Superior temporal gyrus (tissue), 1 donor: ENCODE results near the gene TTLL12.
A peak's percentile ranks its signal among the peaks of the same experiment; 100 is the strongest.

Experiments
- DNase-seq: peaks from one replicate; pipeline ENCODE4 v3.0.0-alpha.2; 2016; ENCODE audit errors: extremely low spot score

TTLL12 gene

DNA sequence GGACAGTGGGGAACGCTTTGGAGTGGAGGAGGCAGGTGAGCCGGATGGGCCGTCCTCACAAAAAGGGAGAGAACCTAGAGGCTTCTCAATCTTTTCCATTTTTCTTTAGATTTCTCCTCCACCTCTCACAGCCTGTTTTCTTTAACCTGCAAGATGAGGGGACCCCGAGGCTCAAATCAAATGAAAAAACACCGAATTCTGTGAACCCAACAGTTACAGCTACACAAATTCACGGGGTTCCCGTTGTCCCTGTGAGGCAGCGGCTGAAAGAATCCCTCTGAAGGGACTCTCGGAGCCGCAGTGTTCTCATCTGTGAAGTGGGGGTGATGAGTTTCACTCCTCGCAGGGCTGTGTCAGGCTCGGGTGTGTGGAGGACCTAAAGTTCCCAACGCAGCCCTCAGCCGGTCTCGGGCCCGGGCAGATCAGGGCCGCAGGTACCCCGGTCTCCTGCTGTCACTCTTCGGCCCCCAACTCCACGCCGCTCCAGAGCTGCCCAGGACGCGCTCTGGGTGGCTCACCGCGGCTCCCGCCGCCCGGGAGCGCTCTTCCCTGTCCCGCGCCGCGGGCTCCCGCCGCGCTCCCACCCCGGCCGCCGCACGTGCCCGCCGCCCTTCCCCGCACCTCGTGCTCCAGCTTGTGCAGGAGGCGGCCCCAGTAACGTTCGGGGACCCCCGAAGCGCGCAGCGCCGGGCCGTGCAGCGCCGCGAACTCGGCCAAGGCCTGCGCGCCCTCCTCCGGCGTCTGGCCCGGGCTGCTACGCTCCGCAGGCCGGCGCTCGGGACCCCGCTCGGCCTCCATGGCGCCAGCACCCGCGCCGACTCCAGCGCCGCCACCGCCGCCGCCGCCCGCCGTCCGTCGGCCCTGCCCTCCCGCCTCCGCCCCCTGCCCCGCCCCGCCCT is at the start of gene TTLL12:
Gene TTLL12, minus strand, starts transcription at position 863 of the 899 bp plus-strand sequence. Its CDS starts 65 bp downstream, at position 798.
- peak; percentile 27 for DNase-seq

DNA sequence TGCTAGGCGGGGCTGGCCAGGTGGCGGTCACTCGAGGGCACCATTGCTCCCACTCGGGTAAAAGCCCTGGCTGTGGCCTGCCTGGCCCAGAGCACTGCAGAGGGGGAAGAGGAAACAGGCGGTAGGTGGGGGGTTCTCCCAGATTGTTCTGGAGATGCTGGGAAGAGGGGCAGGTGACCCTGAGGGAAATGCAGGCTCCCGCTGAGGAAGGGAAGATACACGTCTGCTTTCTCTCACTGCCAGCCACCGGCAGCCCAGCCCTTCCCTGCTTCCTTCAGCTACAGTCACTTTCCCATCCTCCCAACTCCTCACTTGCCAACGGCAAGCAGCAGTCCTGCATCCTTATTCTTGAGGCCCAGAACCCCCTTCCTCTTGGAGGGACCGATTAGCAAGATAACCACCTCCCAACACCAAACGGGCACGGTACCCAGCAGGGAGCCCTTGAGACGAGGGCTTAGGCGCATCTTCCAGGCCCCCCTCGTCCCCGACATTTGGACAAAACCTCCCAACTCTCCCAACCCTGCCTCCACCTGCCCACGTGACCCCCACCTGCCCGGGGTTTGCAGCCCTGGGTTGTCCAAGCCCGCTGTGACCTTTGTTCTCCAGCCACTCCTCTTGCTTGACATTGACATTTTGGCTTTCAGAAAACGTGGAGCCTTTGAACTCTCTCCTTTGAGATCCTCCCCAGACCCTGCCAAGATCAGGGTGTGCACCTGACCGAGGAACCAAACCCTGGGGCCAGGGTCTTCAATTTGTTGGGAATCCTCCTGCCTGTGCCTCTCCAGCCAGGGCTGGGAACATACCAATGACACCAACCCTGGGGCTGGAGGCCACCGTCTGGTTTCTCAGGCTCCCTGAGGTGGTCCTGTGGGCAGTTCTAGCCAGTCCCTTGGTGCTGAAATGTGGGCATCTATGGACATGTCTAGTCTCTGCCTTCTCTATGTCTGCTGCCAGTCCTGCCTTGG is 48.8 kb upstream of the TTLL12 start:
- DNase-seq, result no peak

GRCh38 chr22:43234264-43234988 is 47.5 kb upstream of the TTLL12 start:
- no peak for DNase-seq

GRCh38 chr22:43233529-43233928 is 46.6 kb upstream of the TTLL12 start:
- DNase-seq, result no peak

DNA sequence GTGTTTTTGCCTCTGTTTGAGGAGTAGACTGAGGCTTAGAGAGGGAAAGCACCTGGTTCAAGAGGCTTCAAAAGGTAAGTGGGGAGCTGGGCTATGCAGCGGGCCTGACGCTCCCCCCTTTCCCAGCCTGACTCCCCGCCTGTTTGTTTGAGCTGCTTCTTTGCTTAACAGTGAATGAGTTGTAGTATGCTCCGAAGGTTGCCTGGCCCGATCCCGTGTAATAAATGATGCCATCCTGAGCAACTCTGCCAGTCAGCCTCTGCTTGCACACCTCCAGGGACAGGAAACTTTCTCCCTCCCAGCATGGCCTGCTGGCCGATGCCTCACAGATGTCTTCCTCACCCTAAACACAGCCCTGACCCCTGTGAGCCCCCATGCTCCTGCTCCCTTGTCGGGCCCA is 45.5 kb upstream of the TTLL12 start:
- no peak for DNase-seq

DNA sequence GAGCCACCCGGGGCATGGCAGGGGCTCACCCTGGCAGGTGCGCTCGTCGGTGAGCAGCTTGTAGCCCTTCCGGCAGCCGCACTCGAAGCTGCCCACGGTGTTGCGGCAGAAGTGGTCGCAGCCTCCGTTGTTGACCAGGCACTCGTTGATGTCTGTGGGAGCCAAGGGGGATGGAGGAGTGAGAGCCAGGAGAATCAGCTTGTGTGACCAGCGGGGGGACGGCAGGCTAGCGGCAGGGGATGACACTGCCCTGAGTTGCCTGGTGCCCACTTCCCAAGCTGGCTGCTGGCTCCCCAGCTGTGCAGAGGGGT is 44.7 kb upstream of the TTLL12 start:
- no peak for DNase-seq

DNA sequence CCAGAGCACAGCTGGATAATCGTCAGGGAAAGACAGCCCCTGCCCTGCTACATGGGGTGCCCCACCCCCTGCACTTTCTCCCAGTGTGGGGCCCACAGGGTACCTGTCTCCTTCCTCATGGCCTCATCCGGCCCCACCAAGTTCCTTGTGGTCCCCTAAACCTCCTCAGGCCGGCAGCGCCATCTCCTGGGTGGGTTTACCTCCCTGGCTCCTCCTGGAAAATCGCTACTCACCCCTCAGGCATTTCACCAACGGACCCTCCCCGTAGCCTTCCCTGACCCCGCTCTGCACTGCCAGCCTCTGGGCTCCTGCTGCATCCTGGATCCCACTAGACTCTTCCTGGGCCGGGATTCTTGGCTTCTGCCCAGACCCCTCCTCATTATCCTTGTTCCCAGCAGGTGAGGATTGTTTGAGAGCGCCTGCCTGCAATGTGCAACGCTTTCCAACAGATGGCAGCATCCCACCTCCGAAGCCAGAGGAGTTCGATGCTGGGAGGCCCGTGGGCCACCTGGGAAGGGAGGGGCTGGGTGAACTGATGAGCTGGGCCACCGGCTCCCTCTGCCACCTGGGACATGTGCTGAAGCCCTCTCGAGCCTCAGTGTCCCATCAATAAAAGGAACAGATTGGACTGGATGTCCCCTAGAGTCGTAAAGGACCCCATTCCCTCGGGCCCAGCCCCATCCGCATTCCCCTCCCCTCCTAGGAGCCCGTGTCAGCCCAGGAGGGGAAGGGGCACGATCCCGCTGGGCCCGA is 44.2 kb upstream of the TTLL12 start:
- peak; percentile 43 for DNase-seq

DNA sequence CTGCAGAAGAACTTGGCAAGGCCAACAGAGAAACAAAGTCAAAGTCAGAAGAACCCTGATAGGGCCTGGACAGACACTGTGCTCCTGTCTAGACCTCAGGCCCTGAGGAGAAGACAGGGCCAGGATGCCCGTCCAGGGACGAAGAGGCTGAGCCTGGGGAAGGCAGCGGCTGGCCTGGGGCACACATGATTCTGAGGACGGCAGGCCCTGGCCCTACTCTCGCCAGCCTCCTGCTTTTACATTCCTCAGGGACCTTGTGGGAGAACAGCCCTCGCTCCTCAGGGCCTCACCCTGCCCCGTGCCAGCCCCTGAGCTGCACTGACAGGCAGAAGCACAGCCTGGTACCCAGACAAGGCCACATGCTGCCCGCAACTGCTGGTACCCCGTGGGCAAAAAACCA is 43.6 kb upstream of the TTLL12 start:
- DNase-seq, result no peak

DNA sequence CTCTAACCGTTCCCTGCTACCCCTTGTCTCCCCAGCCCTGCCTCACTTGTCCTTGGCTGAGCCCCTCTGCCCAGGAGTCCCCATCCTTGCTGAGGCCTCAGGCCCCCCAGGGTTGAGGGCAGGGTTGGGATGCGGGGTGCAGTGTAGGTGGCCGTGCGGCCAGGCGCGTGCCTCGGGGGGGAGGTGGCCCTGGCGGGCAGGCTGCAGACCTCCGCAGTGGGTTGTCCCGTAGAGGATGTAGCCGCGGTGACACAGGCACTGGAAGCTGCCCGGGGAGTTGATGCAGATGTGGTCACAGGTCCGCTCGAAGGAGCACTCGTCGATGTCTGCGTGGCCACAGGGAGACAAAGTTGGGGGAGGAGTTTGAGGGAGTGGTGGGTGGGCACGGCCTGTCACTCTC is 41.9 kb upstream of the TTLL12 start:
- no peak for DNase-seq

DNA sequence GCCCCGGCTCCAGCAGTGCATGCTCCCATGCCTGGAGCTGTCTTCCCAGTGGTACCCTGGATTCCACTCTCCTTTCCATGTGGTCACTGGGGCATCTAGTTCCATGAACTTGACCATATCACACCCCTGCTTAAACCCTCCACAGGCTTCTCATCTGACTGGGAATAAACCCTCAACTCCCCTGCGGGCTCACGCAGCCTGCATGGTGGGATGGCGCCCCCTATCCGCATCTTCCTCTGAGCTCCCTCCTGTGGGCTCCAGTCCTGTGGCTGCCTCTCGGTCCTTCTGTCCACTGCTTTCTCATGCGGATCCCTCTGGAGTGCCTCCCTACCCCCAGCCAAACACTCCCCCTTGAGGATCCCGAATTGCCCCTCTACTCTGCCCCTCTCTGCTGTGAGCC is 41.4 kb upstream of the TTLL12 start:
- DNase-seq, result no peak

- no peak for DNase-seq
Measured at GRCh38 chr22:43227239-43227630, 40.3 kb upstream of the TTLL12 start.

GRCh38 chr22:43226377-43227238 is 39.7 kb upstream of the TTLL12 start:
- no peak for DNase-seq

- DNase-seq, result no peak
Measured at GRCh38 chr22:43225609-43226008, 38.7 kb upstream of the TTLL12 start.

GRCh38 chr22:43222987-43223386 is 36.1 kb upstream of the TTLL12 start:
- no peak for DNase-seq

GRCh38 chr22:43222262-43222661 is 35.3 kb upstream of the TTLL12 start:
- no peak for DNase-seq

GRCh38 chr22:43220625-43221380 is 33.9 kb upstream of the TTLL12 start:
- no peak for DNase-seq

DNA sequence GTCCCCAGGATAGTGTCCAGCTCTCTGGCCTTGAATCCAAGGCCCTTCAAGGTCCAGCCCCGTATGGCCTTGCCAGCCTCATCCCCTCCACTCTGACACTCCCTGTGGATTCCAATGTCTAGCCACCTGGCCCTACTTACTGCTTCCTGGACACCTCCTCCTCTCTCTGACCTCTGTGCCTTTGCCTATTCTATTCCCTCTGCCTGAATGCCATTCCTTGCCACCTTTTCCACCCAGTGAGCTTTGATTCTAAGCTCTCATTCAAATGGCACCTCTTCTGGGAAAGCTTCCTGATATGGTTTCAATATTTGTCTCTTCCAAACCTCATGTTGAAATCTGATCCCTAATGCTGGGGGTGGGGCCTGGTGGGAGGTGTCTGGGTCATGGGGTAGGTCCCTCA is 31.9 kb upstream of the TTLL12 start:
- DNase-seq, result no peak

DNA sequence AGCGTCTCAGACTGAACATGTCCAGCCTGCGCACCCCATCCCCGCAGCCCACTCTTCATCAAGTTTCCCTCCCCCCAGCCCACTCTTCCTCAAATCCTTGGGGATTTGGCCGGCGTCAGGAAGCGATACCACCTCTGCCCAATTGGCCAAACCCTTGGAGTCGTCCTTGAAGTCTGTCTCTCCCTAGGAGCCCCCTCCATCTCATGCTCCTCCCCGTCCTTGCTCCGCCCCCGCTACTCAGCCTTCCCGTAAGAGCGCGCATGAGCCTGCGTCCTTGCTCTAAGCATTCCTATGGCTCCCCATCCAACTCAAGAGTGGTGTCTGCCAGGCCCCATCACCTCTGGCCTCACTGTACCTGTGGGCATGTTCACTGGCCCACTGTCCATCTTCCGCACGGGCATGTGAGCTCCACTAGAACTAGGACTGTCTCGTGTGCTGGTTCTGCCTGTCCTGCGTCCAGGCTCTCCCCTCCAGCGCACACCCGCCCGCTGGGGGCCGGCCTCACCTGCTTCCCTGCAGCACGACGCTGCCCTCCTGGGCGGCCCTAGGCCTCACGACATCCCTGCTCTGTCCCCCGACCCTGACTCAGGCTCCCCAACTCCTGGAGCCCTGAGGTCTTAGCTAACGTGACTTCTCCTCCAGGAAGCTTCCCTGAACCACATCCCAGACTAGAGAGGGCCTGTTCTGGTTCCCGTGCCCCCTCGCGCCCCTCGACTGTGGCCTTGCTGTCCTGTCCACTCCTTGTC is 30.5 kb upstream of the TTLL12 start:
- no peak for DNase-seq

- no peak for DNase-seq
Measured at GRCh38 chr22:43216738-43217137, 29.8 kb upstream of the TTLL12 start.
